Keratinocyte (primary cell): ENCODE results near the gene ENTPD8. TPM values are rescaled to one million over a fixed set of nuclear protein-coding genes. Genes with fewer than 3 reads are reported as not detected.

ENCODE experiments used
- DNase-seq: peaks from one replicate; pipeline ENCODE4 v3.0.0-alpha.2; 2011; ENCODE audit warnings: low read depth, missing footprints, low spot score
- FAIRE-seq: peaks from 2 replicates; lab custom pipeline; 2011; peaks lifted over from hg19 to GRCh38; lab: Jason Lieb, UNC
- H2AFZ ChIP-seq: 2 replicates; pipeline ENCODE4 v1.6.0; 2012; ENCODE audit warnings: low read length, control low read depth, inconsistent platforms; ENCODE audit not compliant: control insufficient read depth
- H3K27ac ChIP-seq: 2 replicates; pipeline ENCODE4 v1.5.1; 2011; ENCODE audit warnings: low read length; ENCODE audit not compliant: control insufficient read depth, insufficient read depth
- H3K27me3 ChIP-seq: 3 replicates; pipeline ENCODE4 v1.6.0; 2011; ENCODE audit warnings: low read length; ENCODE audit not compliant: control insufficient read depth, insufficient read depth; ENCODE audit errors: extremely low read depth
- H3K36me3 ChIP-seq, 2 experiments: 2 replicates in 1 of 2; 3 replicates in 1 of 2; pipeline ENCODE4 v1.5.1; 2011; ENCODE audit warnings: low read length in 2 of 2, mild to moderate bottlenecking in 1 of 2; ENCODE audit not compliant: control insufficient read depth in 2 of 2, insufficient read depth in 2 of 2; ENCODE audit errors: extremely low read depth in 1 of 2
- H3K4me1 ChIP-seq: 3 replicates; pipeline ENCODE4 v1.5.1; 2011; ENCODE audit warnings: low read length; ENCODE audit not compliant: control insufficient read depth, insufficient read depth; ENCODE audit errors: extremely low read depth
- H3K4me2 ChIP-seq: 3 replicates; pipeline ENCODE4 v1.6.0; 2011; ENCODE audit warnings: low read depth, low read length; ENCODE audit not compliant: control insufficient read depth, insufficient read depth; ENCODE audit errors: extremely low read depth
- H3K4me3 ChIP-seq, 3 experiments: fragments of 200-600 bp in 1 of 3; sonication (generic) in 1 of 3; 2 replicates in 2 of 3; 3 replicates in 1 of 3; pipeline ENCODE4 v1.5.1; 2011 to 2016; ENCODE audit warnings: low read length in 3 of 3, mild to moderate bottlenecking in 3 of 3, control low read depth in 2 of 3, inconsistent platforms in 1 of 3, low read depth in 1 of 3, mixed read lengths in 1 of 3, mixed run types in 1 of 3, moderate library complexity in 1 of 3; ENCODE audit not compliant: control insufficient read depth in 2 of 3, insufficient read depth in 2 of 3; ENCODE audit errors: extremely low read depth in 1 of 3
- H3K79me2 ChIP-seq: 2 replicates; pipeline ENCODE4 v1.6.0; 2012; ENCODE audit warnings: low read length; ENCODE audit not compliant: control insufficient read depth, insufficient read depth
- H3K9ac ChIP-seq: 3 replicates; pipeline ENCODE4 v1.6.0; 2011; ENCODE audit warnings: low read length; ENCODE audit not compliant: control insufficient read depth, insufficient read depth; ENCODE audit errors: extremely low read depth
- H3K9me1 ChIP-seq: 3 replicates; pipeline ENCODE4 v1.6.0; 2011; ENCODE audit warnings: low read length; ENCODE audit not compliant: control insufficient read depth, insufficient read depth; ENCODE audit errors: extremely low read depth
- H3K9me3 ChIP-seq: 2 replicates; pipeline ENCODE4 v1.5.1; 2012; ENCODE audit warnings: low read depth, low read length; ENCODE audit not compliant: control insufficient read depth
- H4K20me1 ChIP-seq: 3 replicates; pipeline ENCODE4 v1.6.0; 2011; ENCODE audit warnings: low read length; ENCODE audit not compliant: control insufficient read depth, insufficient read depth; ENCODE audit errors: extremely low read depth
- EZH2 ChIP-seq: IDR thresholded peaks from one replicate; pipeline ENCODE4 v1.6.1; 2012; ENCODE audit warnings: inconsistent platforms, mild to moderate bottlenecking, low read length, moderate library complexity
- dilution Hi-C: fragments of 300-500 bp; cut with MboI; formaldehyde crosslinking; loops from one replicate; pipeline ENCODE4 v1.7.0; 2020; ENCODE audit warnings: low sequenced_read_pairs; ENCODE audit not compliant: extremely low pct_ligation_motif_present
- polyA plus RNA-seq, 5 experiments: library from polyadenylated mRNA; depleted of rRNA in 3 of 5; stranded (reverse) in 3 of 5; stranded (forward) in 1 of 5; unstranded in 1 of 5; fragments of >200 nt; gene quantifications; 1 replicate in 1 of 5; 2 replicates in 3 of 5; 3 replicates in 1 of 5; pipeline versions ENCODE4 v1.2.1 to v1.2.3, GENCODE V29; 2011 to 2012; ENCODE audit warnings: missing spikeins in 2 of 5, low read depth in 1 of 5, low replicate concordance in 1 of 5
- TF ChIP-seq, protein P1 (sequence below), 3 experiments: IDR thresholded peaks in 1 of 3; conservative IDR thresholded peaks in 1 of 3; optimal IDR thresholded peaks in 1 of 3; 2 replicates in 2 of 3; 3 replicates in 1 of 3; pipeline versions ENCODE3 to v1.5.1; 2011; ENCODE audit warnings: low read length in 3 of 3, mild to moderate bottlenecking in 3 of 3, moderate library complexity in 2 of 3, control low read depth in 1 of 3, inconsistent platforms in 1 of 3; ENCODE audit not compliant: insufficient read depth in 2 of 3; ENCODE audit errors: extremely low read depth in 1 of 3

Gene ENTPD8
- polyA plus RNA-seq, 1 donor (not counting 4 experiments of a cell fraction or from before 2014, with no cell fraction given), result not detected

DNA sequence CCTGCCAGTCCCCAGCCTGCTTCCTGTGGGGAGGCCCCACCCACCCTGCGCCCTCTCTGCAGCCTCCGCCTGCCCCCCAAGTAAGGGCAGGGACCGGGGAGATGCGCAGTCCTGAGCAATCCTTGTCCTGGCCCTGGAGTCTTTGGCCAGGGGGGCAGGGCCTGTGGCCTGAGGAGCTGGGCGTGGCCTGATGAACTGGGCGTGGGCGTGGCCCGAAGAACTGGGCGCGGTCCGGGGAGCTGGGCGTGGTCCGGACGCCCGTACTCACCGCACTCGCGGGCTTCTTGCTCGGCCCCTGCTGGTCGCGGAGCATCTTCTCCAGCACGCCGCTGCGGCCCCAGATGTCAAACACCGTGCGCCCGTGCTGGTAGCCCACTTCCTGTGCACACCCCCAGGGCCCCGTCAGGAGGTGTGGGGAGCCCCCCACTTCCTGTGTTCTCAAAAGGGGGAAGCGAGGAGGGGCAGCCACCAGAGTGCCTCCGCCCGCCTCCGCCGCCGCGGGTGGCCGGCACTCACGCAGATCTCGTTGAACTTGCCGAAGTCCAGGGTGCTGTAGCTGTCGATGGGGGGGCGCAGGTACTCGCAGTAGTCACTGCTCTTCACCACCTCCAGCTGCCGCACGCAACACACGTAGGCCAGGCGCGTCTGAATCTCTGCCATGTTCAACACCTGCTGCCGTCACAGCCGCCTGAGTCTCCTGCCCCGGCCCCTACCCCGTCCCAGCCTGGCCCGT lies 20.7 kb upstream of the ENTPD8 start:
- no peak overlapping the region for H3K27ac ChIP-seq
- no peak for FAIRE-seq
- no peak overlapping the region for H3K4me2 ChIP-seq

DNA sequence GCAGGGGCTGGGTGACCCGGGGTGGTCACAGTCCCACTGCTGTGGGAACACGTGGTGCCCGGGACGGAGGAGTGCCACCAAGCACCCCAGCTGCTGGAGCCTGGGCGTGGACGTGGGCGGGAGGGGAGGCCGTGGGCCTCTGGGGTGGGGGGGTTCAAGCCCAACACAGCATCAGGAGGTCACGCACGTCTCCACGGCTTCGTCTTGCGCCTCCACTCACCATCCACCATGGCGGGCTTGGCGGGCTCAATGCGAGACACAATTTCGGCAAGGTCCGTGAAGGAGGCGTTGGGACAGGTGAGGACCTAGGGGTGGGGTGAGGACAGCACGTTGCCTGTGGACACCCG lies 20.1 kb upstream of the ENTPD8 start:
- Histone ChIP-seq H3K27me3 (peaks cover 15% of the 10 kb centered on the region), H3K4me1 (peaks cover 10% of the 10 kb centered on the region), H3K36me3 (peaks cover 0 to 8% of the 10 kb centered on the region in 2 experiments), H2AFZ (no peak overlapping the region), H3K4me3 (no peak overlapping the region), H3K27ac (no peak overlapping the region), H3K9me1 (no peaks in the 10 kb centered on the region), H3K4me2 (no peak overlapping the region), H3K9ac (no peak overlapping the region), H3K9me3 (no peaks in the 10 kb centered on the region), H3K79me2 (peaks cover 7% of the 10 kb centered on the region), H4K20me1 (no peaks in the 10 kb centered on the region)
- DNase-seq (no peak), FAIRE-seq (no peak)
- dilution Hi-C loops, result no loop called here
- no peak for TF ChIP-seq EZH2
- TF ChIP-seq, protein P1, sequence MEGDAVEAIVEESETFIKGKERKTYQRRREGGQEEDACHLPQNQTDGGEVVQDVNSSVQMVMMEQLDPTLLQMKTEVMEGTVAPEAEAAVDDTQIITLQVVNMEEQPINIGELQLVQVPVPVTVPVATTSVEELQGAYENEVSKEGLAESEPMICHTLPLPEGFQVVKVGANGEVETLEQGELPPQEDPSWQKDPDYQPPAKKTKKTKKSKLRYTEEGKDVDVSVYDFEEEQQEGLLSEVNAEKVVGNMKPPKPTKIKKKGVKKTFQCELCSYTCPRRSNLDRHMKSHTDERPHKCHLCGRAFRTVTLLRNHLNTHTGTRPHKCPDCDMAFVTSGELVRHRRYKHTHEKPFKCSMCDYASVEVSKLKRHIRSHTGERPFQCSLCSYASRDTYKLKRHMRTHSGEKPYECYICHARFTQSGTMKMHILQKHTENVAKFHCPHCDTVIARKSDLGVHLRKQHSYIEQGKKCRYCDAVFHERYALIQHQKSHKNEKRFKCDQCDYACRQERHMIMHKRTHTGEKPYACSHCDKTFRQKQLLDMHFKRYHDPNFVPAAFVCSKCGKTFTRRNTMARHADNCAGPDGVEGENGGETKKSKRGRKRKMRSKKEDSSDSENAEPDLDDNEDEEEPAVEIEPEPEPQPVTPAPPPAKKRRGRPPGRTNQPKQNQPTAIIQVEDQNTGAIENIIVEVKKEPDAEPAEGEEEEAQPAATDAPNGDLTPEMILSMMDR (optimal IDR thresholded peaks at IDR 0.05 in 1 of 3, IDR thresholded peaks at IDR 0.05 in 1 of 3, conservative IDR thresholded peaks at IDR 0.05 in 1 of 3; ENCODE audit: extremely low read depth in 1 of 3, insufficient read depth in 2 of 3, low read length in 3 of 3), result no peak

More for the DNA sequence above, 20.7 kb upstream of the ENTPD8 start:
- Histone ChIP-seq H2AFZ (no peak overlapping the region), H3K79me2 (peaks cover 7% of the 10 kb centered on the region), H3K9me3 (no peaks in the 10 kb centered on the region), H3K9ac (no peak overlapping the region), H3K4me1 (peaks cover 10% of the 10 kb centered on the region), H3K27me3 (peaks cover 15% of the 10 kb centered on the region), H3K9me1 (no peaks in the 10 kb centered on the region), H4K20me1 (no peaks in the 10 kb centered on the region), H3K4me3 (no peak overlapping the region), H3K36me3 (peaks cover 0 to 4% of the 10 kb centered on the region in 2 experiments)
- no peak for DNase-seq
- no peak for TF ChIP-seq EZH2
- TF ChIP-seq, protein P1 (optimal IDR thresholded peaks at IDR 0.05 in 1 of 3, IDR thresholded peaks at IDR 0.05 in 1 of 3, conservative IDR thresholded peaks at IDR 0.05 in 1 of 3; ENCODE audit: extremely low read depth in 1 of 3, insufficient read depth in 2 of 3, low read length in 3 of 3), result no peak
- dilution Hi-C loops, result no loop called here
